WTC11 (cell line): Measurements from ENCODE around the gene OR4B1.

ENCODE experiments used
- ATF2 ChIP-seq: sonication (generic); formaldehyde crosslinking; IDR thresholded peaks from 2 replicates; pipeline ENCODE4 v1.8.1; 2022; ENCODE audit warnings: low read depth, missing genetic modification reagents, borderline replicate concordance
- CTCF ChIP-seq: fragments of 200-600 bp; IDR thresholded peaks from 2 replicates; pipeline ENCODE4 v1.8.0; 2022; ENCODE audit warnings: antibody characterized with exemption
- IRF1 ChIP-seq: sonication (generic); formaldehyde crosslinking; IDR thresholded peaks from 2 replicates; pipeline ENCODE4 v1.8.0; 2023; ENCODE audit warnings: missing genetic modification reagents
- MLX ChIP-seq: sonication (generic); formaldehyde crosslinking; IDR thresholded peaks from 2 replicates; pipeline ENCODE4 v1.8.1; 2023; ENCODE audit warnings: mild to moderate bottlenecking, missing genetic modification reagents, moderate library complexity
- SP1 ChIP-seq: sonication (generic); formaldehyde crosslinking; conservative IDR thresholded peaks from 2 replicates; pipeline ENCODE4 v1.8.1; 2022; ENCODE audit warnings: missing genetic modification reagents
- TEAD4 ChIP-seq: sonication (generic); formaldehyde crosslinking; IDR thresholded peaks from 2 replicates; pipeline ENCODE4 v1.8.0; 2022; ENCODE audit warnings: mild to moderate bottlenecking, missing genetic modification reagents
- USF1 ChIP-seq: sonication (generic); formaldehyde crosslinking; IDR thresholded peaks from 2 replicates; pipeline ENCODE4 v1.8.0; 2022; ENCODE audit warnings: mild to moderate bottlenecking, missing genetic modification reagents
- ZNF263 ChIP-seq: sonication (generic); formaldehyde crosslinking; IDR thresholded peaks from 2 replicates; pipeline ENCODE4 v1.8.1; 2022; ENCODE audit warnings: low read depth, mild to moderate bottlenecking, moderate library complexity, missing genetic modification reagents

- no peak for TF ChIP-seq CTCF
- TF ChIP-seq ZNF263, result no peak
- TF ChIP-seq SP1 (CRISPR knock-in tag), result no peak
- TF ChIP-seq MLX (CRISPR knock-in tag), result no peak
- TF ChIP-seq TEAD4, result no peak
- no peak for TF ChIP-seq USF1 (CRISPR knock-in tag)
- TF ChIP-seq ATF2 (CRISPR knock-in tag), result no peak
- no peak for TF ChIP-seq IRF1
Observed at GRCh38 chr11:48168815-48169214, 47.8 kb upstream of the OR4B1 start.
